GM12878 (cell line): ENCODE data around the gene RUBCNL. TPM values are rescaled to one million over a fixed set of nuclear protein-coding genes. Genes with fewer than 3 reads are reported as not detected.

Source experiments
- ATAC-seq: fragments of 200-7000 bp; cut with Tn5 transposase; 3 replicates; pipeline ENCODE4 v1.9.1; 2020; ENCODE audit warnings: mild to moderate bottlenecking, moderate library complexity
- BruUV-seq: library from RNA; stranded (reverse); fragments of 400-500 nt; replicated peaks from 2 replicates; lab custom pipeline; 2021; lab: Mats Ljungman, UMichigan
- CTCF ChIA-PET: fragments of 300-600 bp; sonication (Branson Sonifier 250); formaldehyde crosslinking; extraction: SDS; loops from one replicate; lab custom pipeline; 2021; ENCODE audit warnings: inconsistent platforms; lab: Yijun Ruan, JAX
- POLR2A ChIA-PET: fragments of 350-600 bp; formaldehyde crosslinking; extraction: SDS; loops from one replicate; lab custom pipeline; 2021; ENCODE audit warnings: inconsistent platforms; lab: Charles Lee
- RAD21 ChIA-PET: fragments of 300-600 bp; sonication (Branson Sonifier 250); formaldehyde crosslinking; loops from one replicate; lab custom pipeline; 2023; ENCODE audit warnings: antibody characterized with exemption; ENCODE audit not compliant: unreplicated experiment; lab: Charles Lee
- SMC1A ChIA-PET: fragments of 300-600 bp; sonication (Branson Sonifier 250); formaldehyde crosslinking; loops from one replicate; lab custom pipeline; 2023; ENCODE audit not compliant: unreplicated experiment, uncharacterized antibody; lab: Charles Lee
- DNase-seq: peaks from one replicate; pipeline ENCODE4 v3.0.0-alpha.2; 2011; ENCODE audit warnings: low read depth, low spot score
- FAIRE-seq: peaks from 3 replicates; lab custom pipeline; 2011; peaks lifted over from hg19 to GRCh38; lab: Jason Lieb, UNC
- H2AFZ ChIP-seq: 2 replicates; pipeline ENCODE4 v1.6.0; 2011; ENCODE audit warnings: low read depth, low read length, control low read depth; ENCODE audit not compliant: control insufficient read depth
- H3K27ac ChIP-seq: 2 replicates; pipeline ENCODE4 v1.5.1; 2011; ENCODE audit warnings: control low read depth; ENCODE audit not compliant: control insufficient read depth, insufficient read depth
- H3K27me3 ChIP-seq, 2 experiments: replicated peaks in 1 of 2; 2 replicates each; pipeline versions ENCODE4 v1.6.0 to v1.6.1; 2011; ENCODE audit warnings: low read length in 1 of 2; ENCODE audit not compliant: control insufficient read depth in 2 of 2, insufficient read depth in 2 of 2
- H3K36me3 ChIP-seq, 2 experiments: 2 replicates each; pipeline ENCODE4 v1.5.1; 2011; ENCODE audit warnings: low read length in 1 of 2; ENCODE audit not compliant: control insufficient read depth in 2 of 2, insufficient read depth in 2 of 2
- H3K4me1 ChIP-seq: 2 replicates; pipeline ENCODE4 v1.6.1; 2011; ENCODE audit warnings: mild to moderate bottlenecking, low read length, moderate library complexity, mixed read lengths; ENCODE audit not compliant: control insufficient read depth, insufficient read depth
- H3K4me2 ChIP-seq: 2 replicates; pipeline ENCODE4 v1.6.0; 2011; ENCODE audit warnings: control low read depth; ENCODE audit not compliant: control insufficient read depth, insufficient read depth
- H3K4me3 ChIP-seq: fragments of 200-600 bp; sonication (generic); 2 replicates; pipeline ENCODE4 v1.5.1; 2016
- H3K79me2 ChIP-seq: 2 replicates; pipeline ENCODE4 v1.6.0; 2011; ENCODE audit warnings: low read length; ENCODE audit not compliant: control insufficient read depth, insufficient read depth
- H3K9ac ChIP-seq: 2 replicates; pipeline ENCODE4 v1.8.0; 2011; ENCODE audit warnings: low read length, control low read depth, mixed read lengths; ENCODE audit not compliant: control insufficient read depth, insufficient read depth
- H3K9me3 ChIP-seq: replicated peaks from 3 replicates; pipeline ENCODE4 v1.5.1; 2011; ENCODE audit warnings: mild to moderate bottlenecking, low read length; ENCODE audit not compliant: control insufficient read depth, insufficient read depth
- H4K20me1 ChIP-seq: 2 replicates; pipeline ENCODE4 v1.6.0; 2011; ENCODE audit not compliant: control insufficient read depth, insufficient read depth
- CUX1 ChIP-seq: IDR thresholded peaks from 2 replicates; pipeline ENCODE4 v1.6.1; 2012; ENCODE audit warnings: improper control_type of control experiment, low read depth, low read length; ENCODE audit not compliant: insufficient replicate concordance
- EED ChIP-seq: sonication (generic); IDR thresholded peaks from 2 replicates; pipeline ENCODE4 v1.6.1; 2016; ENCODE audit warnings: antibody characterized with exemption, low read depth
- HDAC2 ChIP-seq: fragments of 200-600 bp; sonication (generic); IDR thresholded peaks from 2 replicates; pipeline ENCODE4 v1.6.1; 2017
- JUNB ChIP-seq: IDR thresholded peaks from 2 replicates; pipeline ENCODE4 v1.6.1; 2016; ENCODE audit warnings: antibody characterized with exemption, mild to moderate bottlenecking
- PML ChIP-seq: IDR thresholded peaks from 2 replicates; pipeline ENCODE4 v1.6.1; 2012; ENCODE audit warnings: low read length, inconsistent platforms
- SUZ12 ChIP-seq: fragments of 200-600 bp; sonication (generic); IDR thresholded peaks from one replicate; pipeline ENCODE4 v1.6.1; 2018; ENCODE audit warnings: antibody characterized with exemption, mild to moderate bottlenecking; ENCODE audit not compliant: unreplicated experiment
- WGBS: methylation state at CpG from one replicate; pipeline ENCODE4 v1.1.6; 2016; ENCODE audit warnings: low lambda C conversion rate; ENCODE audit not compliant: insufficient replicate concordance, insufficient coverage; ENCODE audit errors: missing lambda C conversion rate; 5-methylcytosine and 5-hydroxymethylcytosine counted together
- in situ Hi-C: fragments of 300-500 bp; cut with MboI; formaldehyde crosslinking; loops from 9 replicates; pipeline ENCODE4 v1.14.3; 2018; ENCODE audit warnings: mixed read lengths
- intact Hi-C: fragments of 100-400 bp; cut with micrococcal nuclease; formaldehyde crosslinking; loops from one replicate; pipeline ENCODE4 v1.14.2; 2022; ENCODE audit not compliant: unreplicated experiment
- polyA plus RNA-seq, 11 experiments: library from polyadenylated mRNA; depleted of rRNA in 4 of 11; unstranded in 6 of 11; stranded (reverse) in 5 of 11; fragments of >200 nt; fragmentation: Nextera tagmentation in 4 of 11; fragmentation: Illumina TruSeq in 1 of 11; extraction: Ambion mirVana in 4 of 11; extraction: Trizol in 1 of 11; gene quantifications; 1 replicate in 1 of 11; 2 replicates in 10 of 11; pipeline versions ENCODE4 v1.2.1 to v1.2.3, GENCODE V29; 2011 to 2016; ENCODE audit warnings: inconsistent platforms in 2 of 11, missing spikeins in 2 of 11, low read depth in 1 of 11
- total RNA-seq, 4 experiments: library from RNA; depleted of rRNA in 3 of 4; stranded (reverse); fragments of >200 nt in 3 of 4; fragmentation: Illumina TruSeq in 1 of 4; extraction: Trizol in 1 of 4; gene quantifications; 2 replicates each; pipeline versions ENCODE4 v1.2.1 to v1.2.3, GENCODE V29; 2013 to 2021

RUBCNL gene
- total and polyA plus RNA-seq, 10 of the 15 experiments (the other 5 are each of a cell fraction or from before 2014, with no cell fraction given), result 0.71 to 51.9 (median 38.2) TPM

GRCh38 chr13:46373623-46374022 is 13.4 kb downstream of the RUBCNL start:
- SMC1A ChIA-PET, result interaction anchor here (0.6 to 7.8 kb wide), 8 partner anchors 7 to 316 kb away, joined by 3 to 81 read pairs (median 4); partner anchors contain the start of gene RUBCNL
- Histone ChIP-seq H3K9me3 (no peaks in the 10 kb centered on the region; the same call in 2 of the 3 replicates), H3K27ac (peak overlapping the region; percentile 45), H3K27me3 (no peaks in the 10 kb centered on the region), H3K4me3 (peak overlapping the region; percentile 15; the same call in 1 of the 2 replicates), H3K4me1 (peaks cover 82% of the 10 kb centered on the region), H4K20me1 (no peaks in the 10 kb centered on the region), H3K79me2 (peaks cover 82% of the 10 kb centered on the region), H3K9ac (no peak overlapping the region), H3K4me2 (peak overlapping the region; percentile 46), H2AFZ (no peak overlapping the region), H3K36me3 (peaks cover 0 to 17% of the 10 kb centered on the region in 2 experiments; a peak in 2 of 4 replicates)
- in situ Hi-C loops, result no loop called here
- ATAC-seq (peak; percentile 11; the same call in 2 of the 3 replicates), DNase-seq (no peak), FAIRE-seq (no peak)
- POLR2A ChIA-PET, result interaction anchor here (0.5 to 2.0 kb wide), 7 partner anchors 8 to 238 kb away, joined by 3 to 6 read pairs (median 4); partner anchors contain the start of gene RUBCNL
- TF ChIP-seq PML (no peak), EED (0 out of 2 replicates have a peak, but pooled peaks have one; percentile 9), JUNB (no peak), HDAC2 (no peak), SUZ12 (no peak), CUX1 (no peak)
- CTCF ChIA-PET, result interaction anchor here (1.0 to 5.7 kb wide), 3 partner anchors 15 to 84 kb away, joined by 3 to 47 read pairs (median 3); partner anchors contain the start of gene RUBCNL
- 58% methylated on average over 1 of the region's 1 CpG for WGBS
- no TSS peak for BruUV-seq
- intact Hi-C loops, result no loop called here
- RAD21 ChIA-PET, result interaction anchor here (1.4 to 11.6 kb wide), 4 partner anchors 9 to 178 kb away, joined by 3 to 100 read pairs (median 7); partner anchors contain the start of gene RUBCNL
